Stimulated activated CD8-positive, alpha-beta memory T cell treated with anti-CD3 and anti-CD28 coated beads, Interleukin-12 subunit alpha, Interleukin-12 subunit beta, amount 100 ng/mL, for 24 hours (primary cell): ENCODE results near the gene SSC5D.
"Not testable (repeated sequence)": the region's sequence is repeated elsewhere in the genome, so short reads cannot be mapped to it uniquely, and the experiment has no call there.

Source experiments
- DNase-seq: peaks from one replicate; pipeline ENCODE4 v3.0.0-alpha.2; 2020; ENCODE audit errors: extremely low read depth

SSC5D gene

DNA sequence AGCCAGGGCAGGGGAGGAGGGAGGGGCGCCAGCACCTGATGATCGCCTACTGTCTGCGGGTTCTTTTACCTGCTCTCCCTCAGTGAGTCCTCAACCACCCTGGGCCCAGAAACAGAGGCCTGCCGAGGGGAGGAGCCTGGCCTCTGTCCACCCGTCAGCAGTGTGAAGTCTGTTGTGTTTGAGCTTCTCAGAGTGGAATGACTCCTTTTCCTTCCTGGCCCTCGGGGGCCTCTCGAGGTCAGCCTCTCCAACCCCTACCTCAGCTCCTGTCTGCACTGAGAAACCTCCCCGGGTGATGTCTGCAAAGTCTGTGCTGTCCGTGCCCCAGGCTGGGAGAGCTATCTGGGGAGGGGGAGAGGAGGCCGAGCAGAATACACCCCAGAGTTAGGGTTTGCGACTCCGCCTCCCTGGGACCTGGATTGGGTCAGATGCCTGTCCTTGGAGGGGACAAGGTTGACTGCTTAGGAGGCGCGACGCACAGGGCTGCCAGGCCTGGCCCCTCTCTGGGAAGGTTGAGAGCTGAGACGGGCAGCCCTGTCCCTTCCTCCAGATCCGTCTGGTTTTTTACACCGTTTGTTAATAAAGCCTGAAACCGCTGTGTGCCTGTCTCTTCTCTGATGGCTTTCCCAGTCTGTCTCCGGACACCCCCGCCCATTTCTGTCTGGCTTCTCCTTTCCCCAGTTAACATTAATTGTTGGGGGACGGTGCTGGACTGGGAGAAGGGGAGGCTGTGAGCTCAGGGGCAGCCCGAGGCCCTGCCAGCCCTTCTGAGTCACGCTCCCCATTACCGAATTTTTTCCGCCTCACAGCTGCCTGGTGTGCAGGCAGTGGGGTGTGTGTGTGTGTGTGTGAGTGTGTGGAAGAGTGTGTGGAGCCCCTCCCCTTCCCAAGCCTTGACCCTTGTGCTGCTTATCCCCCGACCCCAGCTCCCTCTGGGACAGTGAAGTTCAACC lies 989 bp upstream of the SSC5D start:
- no peak for DNase-seq

DNA sequence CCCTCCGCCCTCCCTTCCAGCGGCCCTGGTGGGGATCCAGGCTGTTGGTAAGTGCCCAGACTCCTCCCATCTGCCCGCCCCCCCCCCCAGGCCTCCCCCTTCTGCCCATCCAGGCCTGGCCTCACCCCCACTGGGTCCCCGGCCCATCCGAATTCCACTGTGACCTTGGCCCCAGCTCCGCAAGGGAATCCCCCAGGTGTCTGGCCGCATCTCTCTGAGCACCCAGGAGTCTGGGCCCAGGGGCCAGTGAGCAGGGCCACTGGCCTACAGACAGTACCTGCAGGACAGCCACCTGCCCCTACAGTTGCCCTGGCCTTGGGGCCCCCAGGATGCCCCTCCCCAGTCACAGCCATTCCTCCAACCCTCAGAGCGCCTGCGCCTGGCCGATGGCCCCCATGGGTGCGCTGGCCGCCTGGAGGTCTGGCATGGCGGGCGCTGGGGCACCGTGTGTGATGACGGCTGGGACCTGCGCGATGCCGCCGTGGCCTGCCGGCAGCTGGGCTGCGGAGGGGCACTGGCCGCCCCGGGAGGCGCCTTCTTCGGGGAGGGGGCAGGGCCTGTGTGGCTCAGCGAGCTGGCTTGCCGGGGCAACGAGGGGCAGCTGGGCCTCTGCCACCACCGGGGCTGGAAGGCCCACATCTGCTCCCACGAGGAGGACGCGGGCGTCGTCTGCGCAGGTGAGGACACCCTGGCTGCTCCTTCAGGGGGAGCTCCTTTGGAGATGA lies 912 bp downstream of the SSC5D start:
- DNase-seq, result no peak

DNA sequence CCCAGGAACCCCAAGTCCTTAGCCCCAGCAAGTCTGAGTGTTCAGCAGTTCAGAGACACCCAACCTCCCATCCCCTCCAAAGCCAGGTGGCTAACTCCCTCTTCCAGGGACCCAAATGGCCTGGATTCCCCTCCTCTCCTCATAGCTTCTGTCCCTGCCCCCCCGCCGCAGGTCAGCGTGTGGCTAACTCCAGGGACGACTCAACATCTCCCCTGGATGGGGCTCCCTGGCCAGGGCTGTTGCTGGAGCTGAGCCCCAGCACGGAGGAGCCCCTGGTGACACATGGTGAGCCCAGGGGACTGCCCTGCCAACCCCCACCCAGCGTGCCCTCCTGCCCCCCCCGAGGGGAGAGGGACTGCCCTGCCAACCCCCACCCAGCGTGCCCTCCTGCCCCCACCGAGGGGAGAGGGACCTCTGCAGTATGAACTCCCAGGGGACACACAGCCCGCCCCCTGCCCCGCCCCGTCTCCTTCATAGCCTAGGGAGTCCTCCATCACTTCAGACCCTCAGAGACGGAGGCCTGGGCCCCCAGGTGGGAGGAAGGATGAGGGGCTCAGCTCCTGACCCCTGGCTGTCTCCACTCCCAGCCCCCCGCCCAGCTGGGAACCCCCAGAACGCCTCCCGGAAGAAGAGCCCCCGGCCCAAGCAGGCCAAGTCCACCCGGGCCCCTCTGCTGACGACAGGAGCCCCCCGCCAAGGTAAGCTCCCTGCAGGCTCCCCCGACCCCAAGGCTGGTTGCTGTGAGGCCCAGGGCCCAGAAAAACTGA lies 1.7 kb downstream of the SSC5D start:
- no peak for DNase-seq

DNA sequence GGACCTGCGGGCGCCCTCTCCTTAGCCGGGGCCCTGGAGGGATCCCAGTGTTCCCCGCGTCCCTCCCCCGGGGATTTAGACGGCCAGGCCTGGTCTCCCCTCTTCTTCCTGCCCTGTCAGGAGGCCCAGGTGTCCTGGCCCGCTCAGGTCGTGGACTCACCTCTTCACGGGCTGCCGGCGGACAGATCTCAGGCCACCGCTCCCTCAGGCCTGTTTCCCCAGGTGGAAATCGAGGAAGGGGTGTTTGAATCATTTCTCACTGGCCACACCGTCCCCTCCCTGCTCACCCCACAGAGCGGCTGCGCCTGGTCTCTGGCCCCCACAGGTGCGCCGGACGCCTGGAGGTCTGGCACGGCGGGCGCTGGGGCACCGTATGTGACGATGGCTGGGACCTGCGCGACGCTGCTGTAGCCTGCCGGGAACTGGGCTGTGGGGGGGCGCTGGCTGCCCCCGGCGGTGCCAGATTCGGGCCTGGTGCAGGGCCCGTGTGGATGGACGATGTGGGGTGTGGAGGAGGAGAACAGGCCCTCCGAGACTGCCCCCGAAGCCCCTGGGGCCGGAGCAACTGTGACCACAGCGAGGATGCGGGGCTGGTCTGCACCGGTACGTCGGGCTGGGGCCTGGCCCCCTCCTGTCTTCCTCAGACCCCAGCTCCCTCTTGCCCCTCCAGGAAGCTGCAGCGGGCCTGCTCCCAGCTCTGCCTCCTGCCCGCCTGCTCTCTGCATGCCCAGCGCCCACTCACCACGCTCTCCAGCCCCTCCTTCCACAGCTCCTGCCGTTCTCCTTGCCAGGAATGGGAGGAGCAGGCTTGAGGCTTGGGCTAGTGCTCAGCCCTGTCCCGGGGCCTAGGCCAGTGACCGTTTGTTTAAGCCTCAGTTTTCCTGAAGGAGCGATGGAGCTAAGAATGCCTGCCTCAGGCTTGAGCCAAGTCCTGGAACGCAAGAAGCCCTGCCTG lies 2.5 kb downstream of the SSC5D start:
- no peak for DNase-seq

DNA sequence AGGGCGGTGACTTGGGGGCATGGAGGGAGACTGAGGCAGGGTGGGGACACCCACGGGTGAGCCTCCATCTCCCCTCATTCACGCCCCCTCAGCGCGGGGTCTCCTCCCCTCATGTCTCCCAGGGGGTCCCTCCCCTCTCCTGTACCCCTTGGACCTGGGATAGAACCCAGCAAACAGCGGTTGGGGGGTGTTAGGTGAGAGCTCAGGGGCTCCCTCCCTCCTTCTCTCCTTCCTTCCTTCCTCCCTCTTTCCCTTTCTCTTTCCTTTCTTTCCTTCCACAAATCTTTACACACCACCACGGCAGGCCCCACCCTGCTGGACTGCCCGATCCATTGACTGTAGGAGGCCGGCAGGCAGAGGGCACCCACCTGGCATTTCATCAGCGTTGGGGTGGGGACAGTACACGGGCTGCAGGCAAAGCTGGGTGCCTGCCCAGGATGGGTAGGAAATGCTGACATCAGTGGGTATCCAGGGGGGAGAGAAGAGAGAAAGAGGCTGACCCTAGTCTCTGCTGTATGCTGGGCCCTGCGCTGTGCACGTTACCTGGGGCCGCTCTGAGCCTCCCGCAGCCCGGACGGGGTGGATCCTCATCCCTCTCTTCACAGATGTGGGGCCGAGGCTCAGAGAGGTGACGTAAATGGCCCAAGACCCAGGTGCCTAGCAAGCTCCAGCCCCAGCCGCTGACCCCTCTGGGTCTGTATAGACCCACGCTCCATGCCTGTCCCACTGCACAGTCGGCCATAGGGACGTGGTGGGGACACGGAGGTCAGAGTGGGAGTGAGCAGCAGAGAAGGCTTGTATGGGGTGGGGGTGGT lies 3.5 kb downstream of the SSC5D start:
- no peak for DNase-seq

GRCh38 chr19:55492362-55492944 lies 4.2 kb downstream of the SSC5D start:
- DNase-seq, result no peak

DNA sequence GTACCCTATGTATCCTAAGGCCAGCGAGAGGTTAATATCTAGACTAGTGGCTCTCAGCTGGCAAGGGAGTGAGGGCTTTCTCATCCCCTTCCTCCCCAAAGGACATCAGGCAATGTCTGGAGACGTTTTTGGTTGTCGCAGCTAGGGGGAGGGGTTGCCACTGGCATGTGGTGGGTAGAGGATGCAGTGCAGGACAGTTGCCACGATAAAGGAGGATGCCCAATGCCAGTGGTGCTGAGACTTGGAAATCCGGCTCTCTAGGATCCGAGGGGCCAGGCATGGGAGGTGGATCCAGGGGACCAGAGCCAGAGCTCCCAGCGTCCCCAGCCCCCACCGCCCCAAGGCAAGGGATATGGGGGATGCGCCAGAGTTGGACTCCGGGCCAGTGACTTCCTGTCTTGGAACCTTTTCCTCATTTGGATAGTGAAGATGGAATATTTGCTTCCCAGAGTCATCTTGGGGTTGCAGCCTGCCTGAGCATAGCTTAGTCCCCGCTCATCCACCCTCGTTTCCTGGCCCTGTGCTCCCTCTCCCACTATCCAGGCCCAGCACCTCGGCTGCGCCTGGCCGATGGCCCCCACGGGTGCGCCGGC lies 4.9 kb downstream of the SSC5D start:
- no peak for DNase-seq

DNA sequence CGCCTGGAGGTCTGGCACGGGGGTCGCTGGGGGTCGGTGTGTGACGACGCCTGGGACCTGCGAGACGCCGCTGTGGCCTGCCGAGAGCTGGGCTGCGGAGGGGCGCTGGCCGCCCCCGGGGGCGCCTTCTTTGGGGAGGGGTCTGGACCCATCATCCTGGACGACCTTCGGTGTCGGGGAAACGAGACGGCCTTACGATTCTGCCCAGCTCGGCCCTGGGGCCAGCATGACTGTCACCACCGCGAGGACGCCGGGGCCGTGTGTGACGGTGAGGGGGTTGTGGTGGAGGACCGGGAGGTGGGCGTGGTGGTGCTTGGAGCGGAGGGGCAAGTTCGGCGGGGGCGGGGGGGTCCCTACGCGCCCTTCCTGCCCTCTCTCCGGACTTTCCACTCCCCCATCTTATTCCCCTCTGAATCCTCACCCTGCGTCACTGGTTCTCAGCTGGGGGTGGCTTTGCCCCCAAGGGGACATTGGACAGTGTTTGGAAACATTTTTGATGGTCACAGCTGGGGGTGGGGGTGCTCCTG lies 5.5 kb downstream of the SSC5D start:
- no peak for DNase-seq

DNA sequence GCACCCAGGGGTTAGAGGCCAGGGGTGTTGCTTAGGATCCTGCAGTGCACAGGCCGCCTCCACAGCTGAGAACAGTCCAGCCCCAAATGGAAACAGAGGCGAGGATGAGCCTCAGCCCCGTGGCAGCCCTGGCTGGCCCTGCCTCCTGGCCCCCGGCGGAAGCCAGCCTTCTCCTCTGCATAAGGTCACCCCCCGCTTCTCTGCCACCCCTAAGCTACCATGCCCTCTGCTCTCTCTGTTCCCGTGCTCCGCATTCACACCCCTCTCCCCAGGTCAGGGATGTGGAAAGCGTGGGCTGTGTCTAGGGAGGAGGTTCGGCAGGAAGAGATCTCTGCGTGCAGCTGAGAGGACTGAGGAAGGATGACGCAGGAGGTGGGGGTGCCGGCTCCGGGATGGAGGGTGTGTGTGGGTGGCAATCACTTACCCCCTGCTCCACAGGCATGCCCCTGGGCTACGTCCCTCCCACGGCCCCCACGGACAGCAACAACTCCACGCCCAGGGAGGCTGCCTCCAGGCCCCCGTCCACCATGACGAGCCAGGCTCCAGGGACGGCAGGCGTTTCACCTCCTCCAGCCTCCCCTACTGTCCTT lies 6.0 kb downstream of the SSC5D start:
- no peak for DNase-seq

GRCh38 chr19:55495646-55496349 lies 7.6 kb downstream of the SSC5D start:
- no peak for DNase-seq

DNA sequence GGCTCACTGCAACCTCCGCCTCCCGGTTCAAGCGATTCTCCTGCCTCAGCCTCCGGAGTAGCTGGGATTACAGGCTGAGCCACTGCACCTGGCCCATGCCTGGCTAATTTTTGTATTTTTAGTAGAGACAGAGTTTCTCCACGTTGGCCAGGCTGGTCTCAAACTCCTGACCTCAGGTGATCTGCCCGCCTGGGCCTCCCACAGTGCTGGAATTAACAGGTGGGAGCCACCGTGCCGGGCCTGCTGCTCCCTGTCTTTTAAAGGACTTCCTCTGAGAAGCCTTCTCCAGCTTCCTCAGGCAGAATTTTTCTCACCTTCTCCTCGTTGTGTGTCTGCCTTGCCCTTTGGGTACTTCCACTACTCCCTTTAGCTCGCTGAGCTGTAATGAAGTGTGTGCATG lies 8.6 kb downstream of the SSC5D start:
- DNase-seq, result not testable (repeated sequence)

DNA sequence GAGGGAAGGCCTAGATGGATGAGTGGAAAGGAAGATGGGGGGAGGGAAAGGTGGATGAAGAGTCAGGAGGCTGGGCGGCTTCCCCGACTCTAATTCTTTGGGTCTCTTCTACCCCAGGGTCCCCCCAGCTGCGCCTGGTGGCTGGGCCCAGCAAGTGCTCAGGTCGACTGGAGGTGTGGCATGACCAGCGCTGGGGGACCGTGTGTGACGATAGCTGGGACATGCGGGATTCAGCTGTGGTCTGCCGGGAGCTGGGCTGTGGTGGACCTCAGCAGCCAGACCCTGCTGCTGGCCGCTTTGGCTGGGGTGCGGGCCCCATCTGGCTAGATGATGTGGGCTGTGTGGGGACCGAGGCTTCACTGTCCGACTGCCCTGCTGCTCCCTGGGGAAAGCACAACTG lies 9.5 kb downstream of the SSC5D start:
- DNase-seq, result no peak

- no peak for DNase-seq
Measured at GRCh38 chr19:55498246-55498840, 10.1 kb downstream of the SSC5D start.

- DNase-seq, result no peak
Measured at GRCh38 chr19:55500368-55500952, 12.2 kb downstream of the SSC5D start.

DNA sequence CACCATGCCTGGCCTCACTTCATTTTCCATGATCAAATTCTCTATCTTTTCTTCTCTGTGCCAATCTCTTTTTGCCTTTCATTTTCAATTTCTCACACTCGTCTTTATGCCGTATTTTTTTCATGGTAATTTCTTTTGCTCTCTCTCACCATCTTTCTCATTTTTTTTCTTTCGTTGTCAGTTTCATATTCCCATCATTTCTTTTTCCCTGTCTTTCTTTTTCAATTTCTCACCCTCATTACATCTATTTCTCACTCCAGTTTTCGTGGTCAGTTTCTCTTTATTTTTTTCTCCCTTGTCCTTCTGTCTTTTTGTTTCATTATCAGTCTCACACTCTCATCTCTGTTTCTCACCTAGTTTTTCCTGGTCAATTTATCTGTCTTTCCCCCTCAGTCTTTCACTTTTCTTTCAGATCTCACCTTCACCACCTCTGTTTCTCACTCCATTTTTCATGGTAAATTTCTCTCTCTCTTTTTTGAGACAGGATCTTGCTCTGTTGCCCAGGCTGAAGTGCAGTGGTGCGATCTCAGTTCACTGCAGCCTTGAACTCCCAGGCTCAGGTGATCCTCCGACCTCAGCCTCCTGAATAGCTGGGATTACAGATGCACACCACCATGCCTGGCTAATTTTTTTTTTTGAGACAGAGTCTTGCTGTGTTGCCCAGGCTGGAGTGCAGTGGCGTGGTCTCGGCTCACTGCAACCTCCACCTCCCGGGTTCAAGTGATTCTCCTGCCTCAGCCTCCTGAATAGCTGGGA lies 14.1 kb downstream of the SSC5D start:
- no peak for DNase-seq

GRCh38 chr19:55503157-55503501 lies 14.9 kb downstream of the SSC5D start:
- no peak for DNase-seq
